Measurements from ENCODE around the gene ANKS1B.
"Not testable (repeated sequence)": the region's sequence is repeated elsewhere in the genome, so short reads cannot be mapped to it uniquely, and the experiment has no call there.

The ANKS1B gene

GRCh38 chr12:99343960-99344359 is 640.8 kb downstream of the ANKS1B start:
- no peak for DNase-seq

- DNase-seq = no peak
These were observed 645.1 kb downstream of the ANKS1B start for GRCh38 chr12:99339663-99340062.

- no peak for DNase-seq
These were observed 650.3 kb downstream of the ANKS1B start for GRCh38 chr12:99334285-99335056.

- DNase-seq = no peak
These were observed 651.7 kb downstream of the ANKS1B start for GRCh38 chr12:99332936-99333591.

GRCh38 chr12:99330216-99330615 is 654.5 kb downstream of the ANKS1B start:
- no peak for DNase-seq

- not testable (repeated sequence) for DNase-seq
These were observed 663.5 kb downstream of the ANKS1B start for GRCh38 chr12:99321210-99321609.

- DNase-seq = no peak
These were observed 673.4 kb downstream of the ANKS1B start for GRCh38 chr12:99311373-99311772.

GRCh38 chr12:99309812-99310211 is 674.9 kb downstream of the ANKS1B start:
- DNase-seq = no peak

GRCh38 chr12:99302874-99303273 is 681.9 kb downstream of the ANKS1B start:
- DNase-seq = no peak

- DNase-seq = no peak
These were observed 697.6 kb downstream of the ANKS1B start for GRCh38 chr12:99287136-99287535.

- no peak for DNase-seq
These were observed 700.6 kb downstream of the ANKS1B start for GRCh38 chr12:99284161-99284560.

GRCh38 chr12:99282624-99283023 is 702.1 kb downstream of the ANKS1B start:
- DNase-seq = no peak

GRCh38 chr12:99282086-99282485 is 702.6 kb downstream of the ANKS1B start:
- DNase-seq = no peak

GRCh38 chr12:99281277-99281676 is 703.5 kb downstream of the ANKS1B start:
- no peak for DNase-seq

- DNase-seq = no peak
These were observed 705.8 kb downstream of the ANKS1B start for GRCh38 chr12:99278899-99279298.

- DNase-seq = no peak
These were observed 707.0 kb downstream of the ANKS1B start for GRCh38 chr12:99277591-99278379.

GRCh38 chr12:99271071-99271470 is 713.7 kb downstream of the ANKS1B start:
- DNase-seq = no peak

- DNase-seq = no peak
These were observed 717.7 kb downstream of the ANKS1B start for GRCh38 chr12:99267038-99267437.

- no peak for DNase-seq
These were observed 719.1 kb downstream of the ANKS1B start for GRCh38 chr12:99265648-99266047.

GRCh38 chr12:99261256-99261655 is 723.5 kb downstream of the ANKS1B start:
- no peak for DNase-seq

- DNase-seq = no peak
These were observed 724.2 kb downstream of the ANKS1B start for GRCh38 chr12:99260456-99260996.

GRCh38 chr12:99259040-99259934 is 725.4 kb downstream of the ANKS1B start:
- DNase-seq = no peak

Measured in CD4-positive, alpha-beta T cell treated with Interleukin-4 for 1 hour (primary cell).